Gastrocnemius medialis (tissue), 4 donors: ENCODE results near the gene SLC29A3.

Experiments
- CTCF ChIP-seq, 5 experiments: fragments of 450-650 bp in 3 of 5; fragments of 200-600 bp in 2 of 5; sonication (generic) in 2 of 5; IDR thresholded peaks in 4 of 5; conservative IDR thresholded peaks in 1 of 5; 1 replicate in 4 of 5; 2 replicates in 1 of 5; pipeline ENCODE4 v1.5.1; 2016 to 2019; ENCODE audit warnings: antibody characterized with exemption in 5 of 5, mild to moderate bottlenecking in 3 of 5, moderate library complexity in 3 of 5
- POLR2A ChIP-seq, 2 donors: fragments of 450-650 bp; IDR thresholded peaks; one replicate each; pipeline ENCODE4 v1.6.1; 2017; ENCODE audit warnings: antibody characterized with exemption in 2 of 2, mild to moderate bottlenecking in 2 of 2, moderate library complexity in 2 of 2

GRCh38 chr10:71296086-71296485, 23.0 kb upstream of the SLC29A3 start:
- TF ChIP-seq CTCF (IDR thresholded peaks at IDR 0.05 in 4 of 5, conservative IDR thresholded peaks at IDR 0.05 in 1 of 5) (no peak), POLR2A (IDR thresholded peaks at IDR 0.05) (no peak)
